Peyer's patch (tissue), 4 donors: ENCODE results near the gene ZNF714.

Experiments
- POLR2A ChIP-seq, 2 donors: fragments of 450-650 bp; IDR thresholded peaks; one replicate each; pipeline ENCODE4 v1.5.1; 2017; ENCODE audit warnings: antibody characterized with exemption in 2 of 2, mild to moderate bottlenecking in 2 of 2, moderate library complexity in 2 of 2
- TF ChIP-seq, protein P1 (sequence below), 6 experiments: fragments of 450-650 bp in 4 of 6; fragments of 200-600 bp in 2 of 6; sonication (generic) in 1 of 6; IDR thresholded peaks; one replicate each; pipeline ENCODE4 v1.5.1; 2017 to 2019; ENCODE audit warnings: antibody characterized with exemption in 6 of 6, mild to moderate bottlenecking in 3 of 6, moderate library complexity in 1 of 6

DNA sequence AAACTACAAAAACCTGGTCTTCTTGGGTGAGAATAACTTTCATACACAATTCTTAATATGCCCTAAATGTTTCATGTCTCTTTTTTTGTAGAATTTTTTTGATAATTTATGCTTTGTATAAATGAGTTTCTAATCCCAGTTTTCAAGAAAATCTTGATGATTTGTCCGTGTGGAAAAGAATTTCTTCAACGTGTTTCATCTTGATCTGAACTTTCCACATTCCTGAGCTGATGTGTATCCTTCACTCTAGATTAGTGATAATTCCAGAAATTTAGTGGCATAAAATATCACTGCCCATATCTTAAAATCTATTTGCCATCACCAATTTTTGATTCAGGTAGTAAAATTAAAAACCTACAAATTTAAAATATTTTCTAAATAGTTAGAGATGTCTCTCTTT is 84.4 kb downstream of the ZNF714 start:
- TF ChIP-seq, protein P1, sequence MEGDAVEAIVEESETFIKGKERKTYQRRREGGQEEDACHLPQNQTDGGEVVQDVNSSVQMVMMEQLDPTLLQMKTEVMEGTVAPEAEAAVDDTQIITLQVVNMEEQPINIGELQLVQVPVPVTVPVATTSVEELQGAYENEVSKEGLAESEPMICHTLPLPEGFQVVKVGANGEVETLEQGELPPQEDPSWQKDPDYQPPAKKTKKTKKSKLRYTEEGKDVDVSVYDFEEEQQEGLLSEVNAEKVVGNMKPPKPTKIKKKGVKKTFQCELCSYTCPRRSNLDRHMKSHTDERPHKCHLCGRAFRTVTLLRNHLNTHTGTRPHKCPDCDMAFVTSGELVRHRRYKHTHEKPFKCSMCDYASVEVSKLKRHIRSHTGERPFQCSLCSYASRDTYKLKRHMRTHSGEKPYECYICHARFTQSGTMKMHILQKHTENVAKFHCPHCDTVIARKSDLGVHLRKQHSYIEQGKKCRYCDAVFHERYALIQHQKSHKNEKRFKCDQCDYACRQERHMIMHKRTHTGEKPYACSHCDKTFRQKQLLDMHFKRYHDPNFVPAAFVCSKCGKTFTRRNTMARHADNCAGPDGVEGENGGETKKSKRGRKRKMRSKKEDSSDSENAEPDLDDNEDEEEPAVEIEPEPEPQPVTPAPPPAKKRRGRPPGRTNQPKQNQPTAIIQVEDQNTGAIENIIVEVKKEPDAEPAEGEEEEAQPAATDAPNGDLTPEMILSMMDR (IDR thresholded peaks at IDR 0.05), result no peak
- TF ChIP-seq POLR2A (IDR thresholded peaks at IDR 0.05), result no peak
